ENCODE measurements around the gene SELENOF. TPM values are rescaled to one million over a fixed set of nuclear protein-coding genes. Genes with fewer than 3 reads are reported as not detected.
"Not testable (repeated sequence)": the region's sequence is repeated elsewhere in the genome, so short reads cannot be mapped to it uniquely, and the experiment has no call there.

SELENOF gene
- total and polyA plus RNA-seq, 3 experiments from 2014 or later: 157 to 356 (median 158) TPM

DNA sequence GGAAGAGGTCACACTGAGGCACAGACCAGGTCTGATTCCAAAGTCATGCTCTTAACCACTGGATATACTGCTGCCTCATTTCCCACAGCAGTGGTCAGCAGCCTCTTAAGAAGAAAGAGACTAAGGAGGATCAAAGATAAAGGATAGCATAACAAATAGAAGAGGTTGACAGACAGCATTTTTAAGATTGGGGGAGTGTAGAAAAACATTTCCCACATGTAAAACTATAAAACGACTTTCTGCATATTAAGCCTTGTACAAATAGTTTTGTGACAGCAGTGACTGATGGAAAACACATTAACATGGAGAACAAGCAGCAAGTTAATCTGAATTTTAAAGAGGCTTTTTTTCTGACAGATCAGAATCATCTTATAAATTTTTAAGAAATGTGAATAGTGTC is 92.0 kb downstream of the SELENOF start:
- no peak for DNase-seq
- Histone ChIP-seq H3K27ac (ENCODE audit: low read depth, low read length) (no peak overlapping the region), H3K9me3 (ENCODE audit: low read length) (no peaks in the 10 kb centered on the region), H3K4me1 (ENCODE audit: insufficient read depth, low read length) (no peaks in the 10 kb centered on the region), H3K4me3 (ENCODE audit: low read length) (no peak overlapping the region), H3K27me3 (ENCODE audit: insufficient read depth, low read length, poor library complexity, severe bottlenecking) (no peaks in the 10 kb centered on the region), H3K36me3 (ENCODE audit: insufficient read depth, low read length) (no peaks in the 10 kb centered on the region)
- H3K9me3 Mint-ChIP-seq: peaks cover 0 to 4% (median 2%) of the 10 kb centered on the region in 5 donors
- no peak overlapping the region for H3K27ac Mint-ChIP-seq
- no peaks in the 10 kb centered on the region for H3K36me3 Mint-ChIP-seq
- H3K4me1 Mint-ChIP-seq: peaks cover 0 to 3% (median 2%) of the 10 kb centered on the region in 3 donors
- H3K4me3 Mint-ChIP-seq: no peak overlapping the region
- ChIA-PET POLR2A (no interaction called here), CTCF (no interaction called here)
- peaks cover 3 to 17% of the 10 kb centered on the region in 2 donors for H3K27me3 Mint-ChIP-seq

DNA sequence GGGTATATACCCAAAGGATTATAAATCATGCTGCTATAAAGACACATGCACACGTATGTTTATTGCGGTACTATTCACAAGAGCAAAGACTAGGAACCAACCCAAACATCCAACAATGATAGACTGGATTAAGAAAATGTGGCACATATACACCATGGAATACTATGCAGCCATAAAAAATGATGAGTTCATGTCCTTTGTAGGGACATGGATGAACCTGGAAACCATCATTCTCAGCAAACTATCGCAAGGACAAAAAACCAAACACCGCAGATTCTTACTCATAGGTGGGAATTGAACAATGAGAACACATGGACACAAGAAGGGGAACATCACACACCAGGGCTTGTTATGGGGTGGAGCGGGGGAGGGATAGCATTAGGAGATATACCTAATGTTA is 94.0 kb downstream of the SELENOF start:
- H3K27me3 ChIP-seq (ENCODE audit: insufficient read depth, low read length, poor library complexity, severe bottlenecking); H3K36me3 Mint-ChIP-seq; H3K4me1 Mint-ChIP-seq; H3K4me3 ChIP-seq (ENCODE audit: low read length); H3K27ac ChIP-seq (ENCODE audit: low read depth, low read length); H3K4me3 Mint-ChIP-seq; H3K9me3 ChIP-seq (ENCODE audit: low read length); H3K4me1 ChIP-seq (ENCODE audit: insufficient read depth, low read length); POLR2A ChIA-PET; H3K9me3 Mint-ChIP-seq; H3K27ac Mint-ChIP-seq; CTCF ChIA-PET; H3K36me3 ChIP-seq (ENCODE audit: insufficient read depth, low read length); DNase-seq: not testable (repeated sequence)
- H3K27me3 Mint-ChIP-seq: peaks cover 3 to 18% of the 10 kb centered on the region in 2 donors

DNA sequence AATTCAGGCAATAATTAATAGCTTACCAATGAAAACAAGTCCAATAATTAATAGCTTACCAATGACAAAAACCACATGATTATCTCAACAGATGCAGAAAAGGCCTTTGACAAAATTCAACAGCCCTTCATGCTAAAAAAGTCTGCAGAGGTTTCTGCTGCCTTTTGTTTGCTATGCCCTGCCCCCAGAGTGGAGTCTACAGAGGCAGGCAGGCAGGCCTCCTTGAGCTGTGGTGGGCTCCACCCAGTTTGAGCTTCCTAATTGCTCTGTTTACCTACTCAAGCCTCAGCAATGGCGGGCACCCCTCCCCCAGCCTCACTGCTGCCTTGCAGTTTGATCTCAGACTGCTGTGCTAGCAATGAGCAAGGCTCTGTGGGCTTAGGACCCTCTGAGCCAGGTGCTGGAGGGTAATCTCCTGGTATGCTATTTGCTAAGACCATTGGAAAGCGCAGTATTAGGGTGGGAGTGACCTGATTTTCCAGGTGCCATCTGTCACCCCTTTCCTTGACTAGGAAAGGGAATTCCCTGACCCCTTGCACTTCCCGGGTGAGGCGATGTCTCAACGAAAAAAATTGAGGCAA is 96.6 kb downstream of the SELENOF start:
- POLR2A ChIA-PET; H3K36me3 Mint-ChIP-seq; H3K4me3 ChIP-seq (ENCODE audit: low read length); H3K27ac Mint-ChIP-seq; H3K9me3 ChIP-seq (ENCODE audit: low read length); H3K27ac ChIP-seq (ENCODE audit: low read depth, low read length); H3K36me3 ChIP-seq (ENCODE audit: insufficient read depth, low read length); H3K27me3 ChIP-seq (ENCODE audit: insufficient read depth, low read length, poor library complexity, severe bottlenecking); H3K4me1 ChIP-seq (ENCODE audit: insufficient read depth, low read length); H3K9me3 Mint-ChIP-seq; DNase-seq; H3K4me3 Mint-ChIP-seq; CTCF ChIA-PET; H3K4me1 Mint-ChIP-seq: not testable (repeated sequence)
- H3K27me3 Mint-ChIP-seq: peaks cover 3 to 20% of the 10 kb centered on the region in 2 donors

- H3K9me3 ChIP-seq (ENCODE audit: low read length); H3K4me1 Mint-ChIP-seq; H3K27ac ChIP-seq (ENCODE audit: low read depth, low read length); POLR2A ChIA-PET; DNase-seq; H3K27me3 ChIP-seq (ENCODE audit: insufficient read depth, low read length, poor library complexity, severe bottlenecking); H3K4me1 ChIP-seq (ENCODE audit: insufficient read depth, low read length); H3K36me3 ChIP-seq (ENCODE audit: insufficient read depth, low read length); H3K27ac Mint-ChIP-seq; H3K4me3 ChIP-seq (ENCODE audit: low read length); H3K9me3 Mint-ChIP-seq; H3K36me3 Mint-ChIP-seq; H3K4me3 Mint-ChIP-seq: not testable (repeated sequence)
- H3K27me3 Mint-ChIP-seq: peaks cover 0 to 14% of the 10 kb centered on the region in 2 donors
- CTCF ChIA-PET: interaction anchor here (1.0 kb wide), 1 partner anchor 239 kb away, joined by 3 read pairs; no protein-coding TSS in a partner anchor
These were observed 99.8 kb downstream of the SELENOF start for GRCh38 chr1:86814118-86814517.

Other genes starting within 250 kb of the SELENOF start
- gene SH3GLB1, start 209.6 kb downstream of the SELENOF start, total RNA-seq: 10 to 100 TPM; 66.3 to 69.7 TPM
- gene SH3GLB1, start 209.6 kb downstream of the SELENOF start, polyA plus RNA-seq: 48.6 TPM
- 10 to 100 TPM; 18.8 to 20.2 TPM for gene HS2ST1, start 509 bp upstream of the SELENOF start, total RNA-seq
- gene HS2ST1, start 509 bp upstream of the SELENOF start, polyA plus RNA-seq: 8.4 TPM

Data from CD8-positive, alpha-beta memory T cell (primary cell).